Measurements from ENCODE around the gene MACC1.

GRCh38 chr7:20129920-20130319 lies 87.3 kb downstream of the MACC1 start:
- TF ChIP-seq, protein P1, sequence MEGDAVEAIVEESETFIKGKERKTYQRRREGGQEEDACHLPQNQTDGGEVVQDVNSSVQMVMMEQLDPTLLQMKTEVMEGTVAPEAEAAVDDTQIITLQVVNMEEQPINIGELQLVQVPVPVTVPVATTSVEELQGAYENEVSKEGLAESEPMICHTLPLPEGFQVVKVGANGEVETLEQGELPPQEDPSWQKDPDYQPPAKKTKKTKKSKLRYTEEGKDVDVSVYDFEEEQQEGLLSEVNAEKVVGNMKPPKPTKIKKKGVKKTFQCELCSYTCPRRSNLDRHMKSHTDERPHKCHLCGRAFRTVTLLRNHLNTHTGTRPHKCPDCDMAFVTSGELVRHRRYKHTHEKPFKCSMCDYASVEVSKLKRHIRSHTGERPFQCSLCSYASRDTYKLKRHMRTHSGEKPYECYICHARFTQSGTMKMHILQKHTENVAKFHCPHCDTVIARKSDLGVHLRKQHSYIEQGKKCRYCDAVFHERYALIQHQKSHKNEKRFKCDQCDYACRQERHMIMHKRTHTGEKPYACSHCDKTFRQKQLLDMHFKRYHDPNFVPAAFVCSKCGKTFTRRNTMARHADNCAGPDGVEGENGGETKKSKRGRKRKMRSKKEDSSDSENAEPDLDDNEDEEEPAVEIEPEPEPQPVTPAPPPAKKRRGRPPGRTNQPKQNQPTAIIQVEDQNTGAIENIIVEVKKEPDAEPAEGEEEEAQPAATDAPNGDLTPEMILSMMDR (IDR thresholded peaks at IDR 0.05; ENCODE audit: extremely low read depth in 1 of 2, insufficient read depth in 1 of 2, low read depth in 1 of 2, low read length in 2 of 2) = no peak
- no peak for TF ChIP-seq FOS (IDR thresholded peaks at IDR 0.05; ENCODE audit: borderline replicate concordance, insufficient read depth, low read length)
- no peak for TF ChIP-seq POLR2A (IDR thresholded peaks at IDR 0.05; ENCODE audit: low read depth, low read length)
- TF ChIP-seq EZH2 (IDR thresholded peaks at IDR 0.05; ENCODE audit: borderline replicate concordance, low read depth, low read length, severe bottlenecking) = no peak
- TF ChIP-seq, protein P2, sequence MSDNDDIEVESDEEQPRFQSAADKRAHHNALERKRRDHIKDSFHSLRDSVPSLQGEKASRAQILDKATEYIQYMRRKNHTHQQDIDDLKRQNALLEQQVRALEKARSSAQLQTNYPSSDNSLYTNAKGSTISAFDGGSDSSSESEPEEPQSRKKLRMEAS (IDR thresholded peaks at IDR 0.05; ENCODE audit: insufficient read depth, insufficient read length) = no peak
- TF ChIP-seq POLR2AphosphoS5 (IDR thresholded peaks at IDR 0.05; ENCODE audit: insufficient read depth, low read depth, low read length) = no peak
- no peak for TF ChIP-seq MYC (IDR thresholded peaks at IDR 0.05; ENCODE audit: low read depth, low read length)
- TF ChIP-seq GATA2 (IDR thresholded peaks at IDR 0.05; ENCODE audit: insufficient read depth, insufficient read length, low read depth, low read length) = no peak
- no peak for TF ChIP-seq JUN (IDR thresholded peaks at IDR 0.05; ENCODE audit: borderline replicate concordance, insufficient read depth, insufficient read length, low read depth)
